ENCODE results near the gene GRK5.
A peak's percentile ranks its signal among the peaks of the same experiment; 100 is the strongest.

Gene GRK5

GRCh38 chr10:119401671-119402395 lies 194.5 kb downstream of the GRK5 start:
- no peak overlapping the region for H3K4me3 ChIP-seq (ENCODE audit: low read depth, low read length)
- DNase-seq (ENCODE audit: low read depth) = no peak
- TF ChIP-seq MYC (IDR thresholded peaks at IDR 0.05; ENCODE audit: low read depth, low read length) = no peak
- no peak for TF ChIP-seq MAX (IDR thresholded peaks at IDR 0.05; ENCODE audit: low read depth, low read length)
- no peak for TF ChIP-seq POLR2A (IDR thresholded peaks at IDR 0.05; ENCODE audit: extremely low read depth, insufficient read length)
- TF ChIP-seq CTCF (IDR thresholded peaks at IDR 0.05; ENCODE audit: low read depth, low read length) = no peak

- no peak overlapping the region for H3K4me3 ChIP-seq (ENCODE audit: low read depth, low read length)
- DNase-seq (ENCODE audit: low read depth) = no peak
- no peak for TF ChIP-seq MAX (IDR thresholded peaks at IDR 0.05; ENCODE audit: low read depth, low read length)
- no peak for TF ChIP-seq POLR2A (IDR thresholded peaks at IDR 0.05; ENCODE audit: extremely low read depth, insufficient read length)
- TF ChIP-seq CTCF (IDR thresholded peaks at IDR 0.05; ENCODE audit: low read depth, low read length) = no peak
- TF ChIP-seq MYC (IDR thresholded peaks at IDR 0.05; ENCODE audit: low read depth, low read length) = no peak
These were observed 196.6 kb downstream of the GRK5 start for GRCh38 chr10:119403921-119404320.

- peak; percentile 45 for DNase-seq (ENCODE audit: low read depth)
- H3K4me3 ChIP-seq (ENCODE audit: low read depth, low read length) = no peak overlapping the region
- no peak for TF ChIP-seq CTCF (IDR thresholded peaks at IDR 0.05; ENCODE audit: low read depth, low read length)
- TF ChIP-seq POLR2A (IDR thresholded peaks at IDR 0.05; ENCODE audit: extremely low read depth, insufficient read length) = no peak
- no peak for TF ChIP-seq MAX (IDR thresholded peaks at IDR 0.05; ENCODE audit: low read depth, low read length)
- no peak for TF ChIP-seq MYC (IDR thresholded peaks at IDR 0.05; ENCODE audit: low read depth, low read length)
These were observed 197.5 kb downstream of the GRK5 start for GRCh38 chr10:119404719-119405519.

GRCh38 chr10:119405520-119405807 lies 198.1 kb downstream of the GRK5 start:
- DNase-seq (ENCODE audit: low read depth) = no peak
- TF ChIP-seq CTCF (IDR thresholded peaks at IDR 0.05; ENCODE audit: low read depth, low read length) = no peak
- TF ChIP-seq MAX (IDR thresholded peaks at IDR 0.05; ENCODE audit: low read depth, low read length) = no peak
- TF ChIP-seq POLR2A (IDR thresholded peaks at IDR 0.05; ENCODE audit: extremely low read depth, insufficient read length) = no peak
- no peak for TF ChIP-seq MYC (IDR thresholded peaks at IDR 0.05; ENCODE audit: low read depth, low read length)
- H3K4me3 ChIP-seq (ENCODE audit: low read depth, low read length) = no peak overlapping the region

- no peak for TF ChIP-seq POLR2A (IDR thresholded peaks at IDR 0.05; ENCODE audit: extremely low read depth, insufficient read length)
- no peak for TF ChIP-seq CTCF (IDR thresholded peaks at IDR 0.05; ENCODE audit: low read depth, low read length)
- TF ChIP-seq MAX (IDR thresholded peaks at IDR 0.05; ENCODE audit: low read depth, low read length) = no peak
- TF ChIP-seq MYC (IDR thresholded peaks at IDR 0.05; ENCODE audit: low read depth, low read length) = no peak
- H3K4me3 ChIP-seq (ENCODE audit: low read depth, low read length) = no peak overlapping the region
- no peak for DNase-seq (ENCODE audit: low read depth)
These were observed 198.8 kb downstream of the GRK5 start for GRCh38 chr10:119406137-119406536.
